ENCODE data around the gene MAD1L1. TPM values are rescaled to one million over a fixed set of nuclear protein-coding genes. Genes with fewer than 3 reads are reported as not detected.

The MAD1L1 gene
- total RNA-seq, 1 donor from 2014 or later = 59.6 TPM

- H3K27ac ChIP-seq = no peak overlapping the region
- H3K4me1 ChIP-seq = no peaks in the 10 kb centered on the region
- H3K36me3 ChIP-seq = no peaks in the 10 kb centered on the region
- no peak for DNase-seq (ENCODE audit: low spot score in 2 of 2)
- H3K4me3 ChIP-seq = no peak overlapping the region
- no peaks in the 10 kb centered on the region for H3K9me3 ChIP-seq
- intact Hi-C loops (cut with DNase I) = no loop called here
- no peaks in the 10 kb centered on the region for H3K27me3 ChIP-seq
- no peak for TF ChIP-seq CTCF (IDR thresholded peaks at IDR 0.05)
These were observed 267.7 kb downstream of the MAD1L1 start for GRCh38 chr7:1964913-1965578.

- Histone ChIP-seq H3K4me1 (no peaks in the 10 kb centered on the region), H3K9me3 (no peaks in the 10 kb centered on the region), H3K27ac (no peak overlapping the region), H3K27me3 (no peaks in the 10 kb centered on the region), H3K36me3 (no peaks in the 10 kb centered on the region), H3K4me3 (no peak overlapping the region)
- TF ChIP-seq CTCF (IDR thresholded peaks at IDR 0.05) = no peak
- no peak for DNase-seq (ENCODE audit: low spot score in 2 of 2)
- intact Hi-C loops (cut with DNase I) = no loop called here
These were observed 268.4 kb downstream of the MAD1L1 start for GRCh38 chr7:1964211-1964912.

- no peak for DNase-seq (ENCODE audit: low spot score in 2 of 2)
- intact Hi-C loops (cut with DNase I) = no loop called here
These were observed 269.2 kb downstream of the MAD1L1 start for GRCh38 chr7:1963575-1963974.

GRCh38 chr7:1961701-1962276 is 271.0 kb downstream of the MAD1L1 start:
- H3K4me1 ChIP-seq = no peaks in the 10 kb centered on the region
- no peaks in the 10 kb centered on the region for H3K36me3 ChIP-seq
- DNase-seq (ENCODE audit: low spot score in 2 of 2) = no peak
- intact Hi-C loops (cut with DNase I) = no loop called here
- no peaks in the 10 kb centered on the region for H3K9me3 ChIP-seq
- no peak overlapping the region for H3K27ac ChIP-seq
- no peaks in the 10 kb centered on the region for H3K27me3 ChIP-seq
- TF ChIP-seq CTCF (IDR thresholded peaks at IDR 0.05) = no peak
- H3K4me3 ChIP-seq = no peak overlapping the region

More at GRCh38 chr7:1963575-1963974, 269.2 kb downstream of the MAD1L1 start:
- H3K4me3 ChIP-seq = no peak overlapping the region
- H3K9me3 ChIP-seq = no peaks in the 10 kb centered on the region
- H3K27me3 ChIP-seq = no peaks in the 10 kb centered on the region
- no peaks in the 10 kb centered on the region for H3K36me3 ChIP-seq
- TF ChIP-seq CTCF (IDR thresholded peaks at IDR 0.05) = no peak
- no peak overlapping the region for H3K27ac ChIP-seq
- no peaks in the 10 kb centered on the region for H3K4me1 ChIP-seq

- no peak for TF ChIP-seq CTCF (IDR thresholded peaks at IDR 0.05)
- no peaks in the 10 kb centered on the region for H3K9me3 ChIP-seq
- no peak overlapping the region for H3K27ac ChIP-seq
- H3K4me1 ChIP-seq = no peaks in the 10 kb centered on the region
- intact Hi-C loops (cut with DNase I) = no loop called here
- H3K27me3 ChIP-seq = no peaks in the 10 kb centered on the region
- no peak for DNase-seq (ENCODE audit: low spot score in 2 of 2)
- peaks cover 0 to 4% of the 10 kb centered on the region in 2 donors for H3K36me3 ChIP-seq
- H3K4me3 ChIP-seq = no peak overlapping the region
These were observed 273.4 kb downstream of the MAD1L1 start for GRCh38 chr7:1959305-1959704.

All from ascending aorta (tissue), 2 donors.